NCI-H1105 treated with DMSO at 0.1 percent for 48 hours (cell line): ENCODE data around the gene CLASP2.
"Not testable (repeated sequence)": the region's sequence is repeated elsewhere in the genome, so short reads cannot be mapped to it uniquely, and the experiment has no call there.

ENCODE experiments used
- DNase-seq: peaks from one replicate; lab custom pipeline; 2025; lab: John Stamatoyannopoulos, UW

Gene CLASP2

GRCh38 chr3:33717866-33718594, at the start of gene CLASP2:
TSS of gene CLASP2 (minus strand) at chr3:33718254. CDS start at chr3:33718002, 252 bp downstream.
- peak; percentile 72 for DNase-seq

- DNase-seq: no peak
These were observed 40.8 kb upstream of the CLASP2 start for GRCh38 chr3:33758864-33759263.

GRCh38 chr3:33758281-33758680, 40.2 kb upstream of the CLASP2 start:
- no peak for DNase-seq

GRCh38 chr3:33754391-33754790, 36.3 kb upstream of the CLASP2 start:
- not testable (repeated sequence) for DNase-seq

GRCh38 chr3:33751336-33751735, 33.3 kb upstream of the CLASP2 start:
- no peak for DNase-seq

GRCh38 chr3:33750211-33750548, 32.1 kb upstream of the CLASP2 start:
- DNase-seq: no peak

- no peak for DNase-seq
These were observed 31.6 kb upstream of the CLASP2 start for GRCh38 chr3:33749546-33750210.

- no peak for DNase-seq
These were observed 28.5 kb upstream of the CLASP2 start for GRCh38 chr3:33746416-33747116.

- no peak for DNase-seq
These were observed 19.1 kb upstream of the CLASP2 start for GRCh38 chr3:33737146-33737545.

GRCh38 chr3:33732394-33732793, 14.3 kb upstream of the CLASP2 start:
- no peak for DNase-seq

- DNase-seq: no peak
These were observed 11.9 kb upstream of the CLASP2 start for GRCh38 chr3:33729993-33730392.

- DNase-seq: no peak
These were observed 6.2 kb upstream of the CLASP2 start for GRCh38 chr3:33724256-33724655.

- no peak for DNase-seq
These were observed 4.7 kb upstream of the CLASP2 start for GRCh38 chr3:33722626-33723370.

- DNase-seq: no peak
These were observed 4.1 kb upstream of the CLASP2 start for GRCh38 chr3:33722191-33722590.

- no peak for DNase-seq
These were observed 497 bp upstream of the CLASP2 start for GRCh38 chr3:33718595-33718907.

GRCh38 chr3:33717616-33717865, 513 bp downstream of the CLASP2 start:
- DNase-seq: no peak

- DNase-seq: no peak
These were observed 1.8 kb downstream of the CLASP2 start for GRCh38 chr3:33716227-33716626.

- no peak for DNase-seq
These were observed 7.0 kb downstream of the CLASP2 start for GRCh38 chr3:33711100-33711499.

- DNase-seq: no peak
These were observed 12.0 kb downstream of the CLASP2 start for GRCh38 chr3:33706056-33706455.

GRCh38 chr3:33704891-33705290, 13.2 kb downstream of the CLASP2 start:
- DNase-seq: no peak

GRCh38 chr3:33699275-33699674, 18.8 kb downstream of the CLASP2 start:
- DNase-seq: no peak

GRCh38 chr3:33694944-33695343, 23.1 kb downstream of the CLASP2 start:
- DNase-seq: no peak

GRCh38 chr3:33690341-33690740, 27.7 kb downstream of the CLASP2 start:
- DNase-seq: no peak
